Measurements from ENCODE around the gene CDT1.

CDT1 gene

GRCh38 chr16:88856828-88857727 lies 53.5 kb downstream of the CDT1 start, which contains the start of the genes GALNS and TRAPPC2L:
Gene GALNS (minus strand): TSS chr16:88856947. CDS start chr16:88856877, 70 bp downstream.
Gene TRAPPC2L (plus strand): TSS chr16:88857127. CDS start chr16:88857151, 24 bp downstream.
- Mint-ChIP-seq H3K4me1 (peaks cover 33% of the 10 kb centered on the region), H3K9me3 (no peaks in the 10 kb centered on the region), H3K27ac (peak within 1 kb of the TSS; percentile 96), H3K36me3 (peaks cover 3% of the 10 kb centered on the region), H3K4me3 (peak within 1 kb of the TSS; percentile 99), H3K27me3 (no peaks in the 10 kb centered on the region)

GRCh38 chr16:88857728-88858339 lies 54.2 kb downstream of the CDT1 start:
- Mint-ChIP-seq H3K9me3 (no peaks in the 10 kb centered on the region), H3K36me3 (peaks cover 3% of the 10 kb centered on the region), H3K4me1 (peaks cover 27% of the 10 kb centered on the region), H3K27me3 (no peaks in the 10 kb centered on the region), H3K4me3 (peak overlapping the region; percentile 99), H3K27ac (peak overlapping the region; percentile 96)

Measured in activated naive CD4-positive, alpha-beta T cell treated with anti-CD3 and anti-CD28 coated beads, Interleukin-2, amount 50 U/mL, for 24 hours (primary cell).